Central memory CD8-positive, alpha-beta T cell (primary cell): ENCODE results near the gene KAZN.

Experiments
- ATAC-seq: fragments of 150-1000 bp; cut with Tn5 transposase; replicated peaks from 2 replicates; pipeline ENCODE4 v1.10.0; 2022; ENCODE audit warnings: mild to moderate bottlenecking, moderate FRiP score, moderate number of reproducible peaks; ENCODE audit not compliant: poor library complexity, severe bottlenecking; ENCODE audit errors: extremely low read depth
- DNase-seq, 2 donors: peaks; one replicate each; pipeline ENCODE4 v3.0.0; 2021; ENCODE audit warnings: low spot score in 2 of 2
- H3K27ac Mint-ChIP-seq: one replicate; pipeline ENCODE4 v1.8.0; 2022; ENCODE audit warnings: low read depth, mild to moderate bottlenecking, moderate library complexity, mixed read lengths
- H3K27me3 Mint-ChIP-seq: one replicate; pipeline ENCODE4 v1.8.0; 2022; ENCODE audit warnings: mixed read lengths
- H3K36me3 Mint-ChIP-seq: one replicate; pipeline ENCODE4 v1.8.0; 2022; ENCODE audit warnings: mild to moderate bottlenecking, moderate library complexity, mixed read lengths; ENCODE audit not compliant: insufficient read depth
- H3K4me1 Mint-ChIP-seq: one replicate; pipeline ENCODE4 v1.8.0; 2022; ENCODE audit warnings: mixed read lengths
- H3K4me3 Mint-ChIP-seq: one replicate; pipeline ENCODE4 v1.8.0; 2022; ENCODE audit warnings: mild to moderate bottlenecking, moderate library complexity, mixed read lengths
- H3K9me3 Mint-ChIP-seq: one replicate; pipeline ENCODE4 v1.8.0; 2022; ENCODE audit warnings: mixed read lengths

The KAZN gene

DNA sequence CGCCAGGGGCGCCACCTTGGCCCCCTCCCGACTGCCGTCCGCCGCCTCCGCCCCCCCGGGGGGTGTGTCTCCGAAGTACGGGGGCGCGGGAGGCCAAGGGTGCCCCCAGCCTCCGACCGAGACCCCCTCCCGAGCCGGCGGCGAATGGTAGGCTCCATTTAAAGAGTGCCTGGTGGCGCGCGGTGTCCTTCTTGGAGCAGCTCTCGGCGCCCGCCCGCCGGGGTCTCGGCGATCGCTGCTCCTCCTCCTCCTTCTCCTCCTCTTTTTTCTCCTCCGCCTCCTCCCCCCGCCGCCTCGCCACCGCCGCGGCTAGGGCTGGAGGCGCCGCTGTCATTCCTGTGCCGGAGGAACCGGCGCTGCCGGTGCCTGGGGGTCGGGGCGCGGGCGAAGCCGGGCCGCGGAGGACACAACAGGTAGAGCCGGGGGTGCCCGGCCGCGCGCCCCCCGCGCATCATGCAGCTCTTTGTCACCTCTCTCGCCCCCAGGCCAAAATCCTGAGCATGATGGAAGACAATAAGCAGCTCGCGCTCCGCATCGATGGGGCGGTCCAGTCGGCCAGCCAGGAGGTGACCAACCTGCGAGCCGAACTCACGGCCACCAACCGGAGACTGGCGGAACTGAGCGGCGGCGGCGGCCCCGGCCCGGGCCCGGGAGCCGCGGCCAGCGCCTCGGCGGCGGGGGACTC lies at the start of gene KAZN:
KAZN (plus strand) TSS at position 188 of the 685 bp plus-strand sequence.
- Mint-ChIP-seq H3K36me3 (no peaks in the 10 kb centered on the region), H3K4me3 (no peak within 1 kb of the TSS), H3K27me3 (peaks cover 69% of the 10 kb centered on the region), H3K9me3 (no peaks in the 10 kb centered on the region), H3K4me1 (no peaks in the 10 kb centered on the region), H3K27ac (no peak within 1 kb of the TSS)
- no peak for ATAC-seq
- no peak for DNase-seq

DNA sequence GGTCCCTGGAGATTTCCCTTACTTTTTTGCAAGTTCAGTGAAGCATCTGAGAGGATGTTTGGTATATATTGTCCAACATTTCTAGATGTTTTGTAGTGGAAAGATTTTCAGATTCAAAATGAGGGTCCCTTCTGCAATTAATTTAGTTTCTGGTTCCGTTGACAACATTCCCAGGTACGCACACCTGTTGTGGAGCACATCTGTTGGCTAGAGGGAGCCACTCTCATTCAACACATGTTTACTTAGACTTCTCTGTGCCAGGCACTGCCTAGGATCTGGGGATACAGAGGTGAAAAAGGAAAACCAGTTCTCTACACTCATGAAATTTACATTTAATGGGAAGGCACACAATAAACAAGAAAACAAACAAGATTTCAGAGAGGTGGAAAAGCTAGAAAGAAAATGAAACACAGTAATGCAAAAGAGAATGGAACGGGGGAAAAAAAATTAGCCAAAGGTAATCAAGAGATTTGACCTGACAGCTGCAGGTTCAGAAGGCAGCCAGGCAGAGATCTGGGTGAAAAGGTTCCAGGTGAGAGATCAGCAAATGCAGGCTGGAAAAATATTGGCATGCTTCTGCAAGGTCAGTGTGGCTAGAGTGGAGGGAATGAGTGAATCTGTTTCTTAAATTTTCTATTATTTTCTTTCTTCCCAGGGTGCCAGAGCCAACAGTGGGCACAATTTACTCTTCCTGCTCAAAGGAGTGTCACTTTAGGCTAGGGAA lies 48.4 kb upstream of the KAZN start:
- Mint-ChIP-seq H3K9me3 (no peaks in the 10 kb centered on the region), H3K27me3 (peaks cover 59% of the 10 kb centered on the region), H3K36me3 (no peaks in the 10 kb centered on the region), H3K4me1 (no peaks in the 10 kb centered on the region), H3K4me3 (no peak overlapping the region), H3K27ac (no peak overlapping the region)
- ATAC-seq (no peak), DNase-seq (no peak)

DNA sequence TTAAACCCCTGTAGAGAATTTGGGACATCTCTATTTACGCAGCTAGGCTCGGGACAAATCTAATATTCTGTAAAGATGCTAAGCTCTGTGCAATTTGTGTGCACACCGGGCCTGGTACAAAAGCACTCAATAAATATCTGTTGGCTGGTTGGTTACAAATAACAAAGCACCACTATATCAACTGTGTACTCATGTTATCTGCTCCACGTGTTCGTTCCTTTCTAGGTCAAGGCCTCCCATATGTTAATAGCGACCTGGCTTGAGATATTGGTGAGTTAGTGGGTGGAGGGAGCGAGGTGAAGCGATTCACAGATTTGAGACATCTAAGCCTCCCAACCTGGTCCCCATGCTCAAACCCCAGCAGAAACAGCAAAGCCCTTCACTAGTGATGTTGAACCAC lies 47.1 kb upstream of the KAZN start:
- H3K9me3 Mint-ChIP-seq = no peaks in the 10 kb centered on the region
- H3K27ac Mint-ChIP-seq = no peak overlapping the region
- H3K4me3 Mint-ChIP-seq = no peak overlapping the region
- no peaks in the 10 kb centered on the region for H3K4me1 Mint-ChIP-seq
- no peaks in the 10 kb centered on the region for H3K36me3 Mint-ChIP-seq
- DNase-seq (no peak), ATAC-seq (no peak)
- H3K27me3 Mint-ChIP-seq = peaks cover 46% of the 10 kb centered on the region

DNA sequence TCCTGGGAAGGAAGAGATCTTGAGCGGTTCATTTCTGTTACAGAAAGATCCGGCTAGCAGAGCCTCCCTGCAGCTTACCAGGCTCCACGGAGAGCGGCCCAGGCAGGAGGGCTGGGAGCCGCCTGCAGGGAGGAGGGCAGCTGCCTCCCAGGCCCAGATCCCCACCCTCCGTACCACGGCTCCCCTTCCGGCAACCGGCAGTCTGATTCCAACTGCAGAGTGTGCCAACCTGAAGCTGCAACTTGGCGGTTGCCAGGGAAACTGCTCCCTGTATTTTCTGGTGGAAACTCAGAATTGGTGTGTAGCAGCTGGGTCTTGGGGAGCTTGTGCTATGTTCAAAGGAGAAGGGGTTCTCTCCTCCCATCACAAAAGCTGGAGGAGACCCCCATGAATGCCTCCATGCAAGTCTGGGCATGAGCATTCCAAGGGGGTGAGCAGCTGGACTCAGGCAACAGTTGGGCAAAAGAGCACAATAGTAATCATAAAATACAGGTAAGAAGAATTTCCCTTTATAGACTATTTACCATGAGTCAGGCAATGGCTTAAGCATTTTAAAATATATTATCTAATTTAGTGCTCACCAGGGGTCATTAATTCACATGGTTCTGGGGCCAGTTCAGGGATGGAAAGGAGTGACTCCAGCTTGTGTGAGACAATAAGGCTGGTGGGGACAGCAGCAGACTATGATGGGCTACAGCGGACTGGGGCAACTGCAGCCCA lies 46.1 kb upstream of the KAZN start:
- Mint-ChIP-seq H3K4me3 (no peak overlapping the region), H3K9me3 (no peaks in the 10 kb centered on the region), H3K4me1 (no peaks in the 10 kb centered on the region), H3K36me3 (no peaks in the 10 kb centered on the region), H3K27me3 (peaks cover 39% of the 10 kb centered on the region), H3K27ac (no peak overlapping the region)
- ATAC-seq (no peak), DNase-seq (no peak)

DNA sequence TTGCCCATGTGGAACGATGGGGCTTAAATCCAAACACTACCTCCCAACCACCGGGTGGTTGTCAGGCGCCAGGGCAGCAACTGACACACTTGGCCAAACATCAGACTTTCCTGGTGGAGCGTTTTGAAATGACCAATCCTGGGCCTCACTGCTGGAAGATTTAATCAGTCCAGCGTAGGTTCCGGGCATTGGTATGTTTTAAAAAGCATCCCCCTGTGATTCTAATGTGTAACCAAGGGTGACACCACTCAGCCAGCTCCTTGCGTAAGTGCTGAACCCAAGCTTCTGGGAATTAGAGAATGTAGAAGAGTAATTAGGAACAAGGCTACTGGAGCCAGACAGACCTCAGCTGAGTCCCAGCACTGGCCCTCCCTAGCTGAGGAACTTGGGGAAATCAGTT lies 44.8 kb upstream of the KAZN start:
- Mint-ChIP-seq H3K4me3 (no peak overlapping the region), H3K4me1 (no peaks in the 10 kb centered on the region), H3K9me3 (no peaks in the 10 kb centered on the region), H3K36me3 (no peaks in the 10 kb centered on the region), H3K27ac (no peak overlapping the region), H3K27me3 (peaks cover 40% of the 10 kb centered on the region)
- DNase-seq (no peak), ATAC-seq (no peak)

DNA sequence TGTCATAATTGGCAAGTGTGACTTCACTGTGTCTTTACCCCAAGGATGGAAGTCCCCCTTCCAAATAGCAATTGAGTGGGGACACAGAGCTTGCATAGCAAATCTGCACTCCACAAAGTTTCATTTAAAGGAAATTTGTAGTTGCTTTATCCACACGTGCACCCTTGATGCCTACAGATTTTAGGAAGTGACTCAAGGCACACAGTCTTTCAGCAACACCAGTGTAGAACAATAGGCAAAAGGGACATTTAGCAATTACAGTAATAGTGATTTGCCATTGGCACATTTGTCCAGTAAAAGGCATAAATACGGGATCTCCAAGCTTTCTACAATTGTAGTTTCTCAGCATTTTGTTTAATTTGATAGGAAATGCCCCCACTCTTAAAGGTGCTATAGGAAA lies 43.4 kb upstream of the KAZN start:
- Mint-ChIP-seq H3K27me3 (peaks cover 32% of the 10 kb centered on the region), H3K9me3 (no peaks in the 10 kb centered on the region), H3K4me3 (no peak overlapping the region), H3K4me1 (no peaks in the 10 kb centered on the region), H3K36me3 (no peaks in the 10 kb centered on the region), H3K27ac (no peak overlapping the region)
- DNase-seq (no peak), ATAC-seq (no peak)

DNA sequence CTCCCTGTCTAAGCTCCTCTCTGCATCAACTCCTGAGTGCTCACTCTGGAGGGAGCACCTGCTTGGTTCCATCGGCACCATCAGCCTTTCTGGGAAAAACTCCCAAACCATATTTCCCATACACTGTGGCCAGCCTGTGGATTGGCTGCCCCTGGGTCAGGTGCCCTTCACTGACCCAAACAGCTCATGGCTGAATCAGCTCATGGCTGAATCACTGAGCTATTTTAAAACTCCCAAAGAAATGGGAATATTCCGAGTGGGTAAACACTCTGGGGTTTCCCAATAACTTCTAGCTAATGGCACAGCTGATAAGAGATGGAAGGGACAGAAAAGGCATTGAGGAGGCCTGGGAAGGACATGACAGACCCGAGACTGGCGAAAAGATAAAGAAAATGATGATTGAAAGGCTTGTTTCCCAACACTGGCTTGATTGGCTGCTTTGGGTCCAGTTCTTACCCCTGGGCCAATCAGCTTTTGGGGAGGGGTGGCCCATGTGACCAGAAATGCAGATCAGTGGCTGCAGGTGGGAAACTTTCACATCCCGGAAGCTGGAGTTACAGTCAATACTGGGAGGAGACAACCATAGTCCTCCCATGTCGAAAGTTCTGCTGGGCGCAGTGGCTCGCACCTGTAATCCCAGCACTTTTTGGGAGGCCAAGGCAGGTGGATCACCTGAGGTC lies 37.3 kb upstream of the KAZN start:
- no peak overlapping the region for H3K27ac Mint-ChIP-seq
- no peak overlapping the region for H3K4me3 Mint-ChIP-seq
- no peaks in the 10 kb centered on the region for H3K4me1 Mint-ChIP-seq
- ATAC-seq (no peak), DNase-seq (no peak)
- no peaks in the 10 kb centered on the region for H3K9me3 Mint-ChIP-seq
- no peaks in the 10 kb centered on the region for H3K36me3 Mint-ChIP-seq
- peaks cover 10% of the 10 kb centered on the region for H3K27me3 Mint-ChIP-seq

DNA sequence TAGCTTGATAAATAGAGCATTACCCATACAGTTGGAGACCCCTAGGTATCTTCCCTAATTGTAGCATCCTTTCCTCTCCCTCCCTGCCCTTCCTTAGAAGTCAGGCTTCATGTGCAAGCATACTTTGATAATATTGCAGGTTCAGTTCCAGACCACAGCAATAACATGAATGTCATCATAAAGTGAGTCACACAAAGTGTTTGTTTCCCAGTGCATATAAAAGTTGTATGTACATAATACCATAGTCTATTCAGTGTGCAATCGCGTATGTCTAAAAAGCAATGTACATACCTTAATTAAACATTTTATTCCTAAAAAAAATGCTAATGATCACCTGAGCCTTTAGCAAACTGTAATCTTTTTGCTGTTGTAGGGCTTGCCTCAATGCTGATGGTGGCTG lies 33.4 kb upstream of the KAZN start:
- Mint-ChIP-seq H3K9me3 (no peaks in the 10 kb centered on the region), H3K4me1 (no peaks in the 10 kb centered on the region), H3K36me3 (no peaks in the 10 kb centered on the region), H3K27me3 (peaks cover 4% of the 10 kb centered on the region), H3K27ac (no peak overlapping the region), H3K4me3 (no peak overlapping the region)
- ATAC-seq (no peak), DNase-seq (no peak)

DNA sequence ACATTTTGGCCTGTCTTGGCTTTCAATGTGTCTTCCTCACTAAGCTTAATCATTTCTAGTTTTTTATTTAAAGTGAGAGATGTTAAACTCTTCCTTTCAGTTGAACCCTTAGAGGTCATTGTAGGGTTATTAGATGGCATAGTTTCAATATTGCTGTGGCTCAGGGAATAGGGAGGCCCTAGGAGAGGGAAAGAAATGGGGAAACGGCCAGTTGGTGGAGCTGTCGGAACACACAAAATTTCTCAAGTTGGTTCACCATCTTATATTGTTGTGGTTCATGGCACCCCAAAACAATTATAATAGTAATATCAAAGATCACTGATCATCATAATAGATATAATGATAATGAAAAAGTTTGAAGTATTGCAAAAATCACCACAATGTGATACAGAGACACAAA lies 31.4 kb upstream of the KAZN start:
- no peak overlapping the region for H3K27ac Mint-ChIP-seq
- no peaks in the 10 kb centered on the region for H3K4me1 Mint-ChIP-seq
- H3K27me3 Mint-ChIP-seq = peaks cover 16% of the 10 kb centered on the region
- ATAC-seq (no peak), DNase-seq (no peak)
- no peaks in the 10 kb centered on the region for H3K9me3 Mint-ChIP-seq
- no peaks in the 10 kb centered on the region for H3K36me3 Mint-ChIP-seq
- no peak overlapping the region for H3K4me3 Mint-ChIP-seq

DNA sequence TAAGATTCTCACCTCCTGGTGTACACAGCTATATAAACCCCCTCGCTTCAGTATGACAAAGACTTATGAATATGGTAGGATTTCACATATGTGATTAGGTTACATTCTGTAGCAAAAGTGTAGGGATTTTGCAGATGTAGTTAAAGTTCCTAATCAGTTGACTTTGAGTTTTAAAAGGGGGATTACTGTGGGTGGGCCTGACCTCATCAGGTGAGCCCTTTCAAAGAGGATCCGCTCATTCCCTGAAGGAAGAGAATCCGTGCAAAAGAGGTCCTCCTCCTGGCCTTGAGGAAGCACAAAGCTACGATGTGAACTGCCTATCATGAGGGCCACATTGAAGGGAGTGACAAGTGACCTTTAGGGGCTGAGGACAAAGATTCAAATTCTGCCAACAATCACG lies 30.6 kb upstream of the KAZN start:
- Mint-ChIP-seq H3K4me1 (no peaks in the 10 kb centered on the region), H3K27me3 (peaks cover 16% of the 10 kb centered on the region), H3K4me3 (no peak overlapping the region), H3K27ac (no peak overlapping the region), H3K36me3 (no peaks in the 10 kb centered on the region), H3K9me3 (no peaks in the 10 kb centered on the region)
- DNase-seq (no peak), ATAC-seq (no peak)

DNA sequence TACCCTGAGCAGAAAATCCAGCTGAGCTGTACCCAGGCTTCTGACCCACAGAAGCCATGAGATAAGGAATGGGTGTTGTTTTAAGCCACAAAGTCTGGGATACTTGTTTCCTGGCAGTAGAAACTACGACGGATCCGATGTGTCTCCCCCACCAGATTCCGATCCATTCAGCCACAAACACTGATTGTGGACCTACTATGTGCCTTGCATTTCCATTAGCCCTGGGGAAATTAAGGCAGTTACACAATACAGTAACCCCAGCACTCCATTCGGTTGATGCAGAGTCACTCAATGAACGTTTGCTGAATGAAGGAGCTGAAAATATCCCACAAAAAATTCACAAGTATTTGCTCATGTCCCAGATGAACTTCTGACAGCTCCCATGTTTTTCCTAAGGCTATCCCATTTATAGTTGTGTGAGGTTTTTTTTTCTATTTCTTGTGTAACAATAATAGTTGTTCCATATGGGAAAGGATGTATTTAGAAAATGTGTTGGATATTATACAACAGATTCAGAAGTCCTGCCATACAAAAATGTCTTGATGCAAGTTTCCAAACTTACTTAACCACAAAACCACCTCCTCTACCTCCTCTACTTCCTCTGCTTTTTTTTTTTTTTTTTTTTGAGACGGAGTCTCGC lies 29.6 kb upstream of the KAZN start:
- Mint-ChIP-seq H3K27me3 (peaks cover 16% of the 10 kb centered on the region), H3K36me3 (no peaks in the 10 kb centered on the region), H3K27ac (no peak overlapping the region), H3K4me3 (no peak overlapping the region), H3K4me1 (no peaks in the 10 kb centered on the region), H3K9me3 (no peaks in the 10 kb centered on the region)
- DNase-seq (no peak), ATAC-seq (no peak)

DNA sequence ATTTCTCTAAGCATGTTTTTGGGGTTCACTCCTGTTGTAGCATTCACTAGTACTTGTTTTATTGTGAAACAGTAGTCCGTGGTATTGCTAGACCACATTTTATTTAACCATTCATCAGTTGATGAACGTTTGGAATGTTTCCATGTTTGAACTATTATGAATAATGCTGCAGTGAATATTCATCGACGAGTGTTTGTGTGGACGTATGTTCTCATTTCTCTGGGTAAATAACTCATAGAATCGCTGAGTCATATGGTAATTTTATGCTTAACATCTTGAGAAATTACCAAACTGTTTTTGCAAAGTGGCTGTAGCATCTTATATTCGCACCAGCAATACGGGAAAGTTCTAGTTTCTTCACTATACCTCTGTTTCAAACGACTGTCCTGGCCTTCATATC lies 28.0 kb upstream of the KAZN start:
- ATAC-seq (no peak), DNase-seq (no peak)
- peaks cover 26% of the 10 kb centered on the region for H3K27me3 Mint-ChIP-seq
- H3K4me1 Mint-ChIP-seq = no peaks in the 10 kb centered on the region
- H3K27ac Mint-ChIP-seq = no peak overlapping the region
- no peak overlapping the region for H3K4me3 Mint-ChIP-seq
- no peaks in the 10 kb centered on the region for H3K36me3 Mint-ChIP-seq
- H3K9me3 Mint-ChIP-seq = no peaks in the 10 kb centered on the region
